ENCODE results near the gene TMBIM1. TPM values are rescaled to one million over a fixed set of nuclear protein-coding genes. Genes with fewer than 3 reads are reported as not detected.

Gene TMBIM1
- total RNA-seq, 1 experiment from 2014 or later = 76.0 TPM

GRCh38 chr2:218310853-218311540, 18.7 kb upstream of the TMBIM1 start:
- no peak overlapping the region for H3K4me3 ChIP-seq
- no peak for DNase-seq (ENCODE audit: low read depth in 1 of 2, low spot score in 2 of 2)
- H3K4me1 ChIP-seq (replicated peaks) = no peaks in the 10 kb centered on the region
- H3K9me3 ChIP-seq (replicated peaks) = no peaks in the 10 kb centered on the region
- no peak overlapping the region for H3K27ac ChIP-seq
- H3K27me3 ChIP-seq (replicated peaks) = no peaks in the 10 kb centered on the region
- H3K36me3 ChIP-seq = no peaks in the 10 kb centered on the region

GRCh38 chr2:218307415-218308090, 15.2 kb upstream of the TMBIM1 start:
- H3K9me3 ChIP-seq (replicated peaks) = no peaks in the 10 kb centered on the region
- DNase-seq (ENCODE audit: low read depth in 1 of 2, low spot score in 2 of 2) = no peak

GRCh38 chr2:218306184-218306920, 14.0 kb upstream of the TMBIM1 start:
- Histone ChIP-seq H3K4me1 (replicated peaks) (no peaks in the 10 kb centered on the region), H3K9me3 (replicated peaks) (no peaks in the 10 kb centered on the region), H3K36me3 (no peaks in the 10 kb centered on the region), H3K27me3 (replicated peaks) (no peaks in the 10 kb centered on the region), H3K27ac (no peak overlapping the region), H3K4me3 (no peak overlapping the region)
- DNase-seq (ENCODE audit: low read depth in 1 of 2, low spot score in 2 of 2) = no peak

More at GRCh38 chr2:218307415-218308090, 15.2 kb upstream of the TMBIM1 start:
- Histone ChIP-seq H3K36me3 (no peaks in the 10 kb centered on the region), H3K27me3 (replicated peaks) (no peaks in the 10 kb centered on the region), H3K4me3 (no peak overlapping the region), H3K4me1 (replicated peaks) (no peaks in the 10 kb centered on the region), H3K27ac (no peak overlapping the region)

GRCh38 chr2:218305383-218305782, 13.1 kb upstream of the TMBIM1 start:
- no peak overlapping the region for H3K4me3 ChIP-seq
- no peaks in the 10 kb centered on the region for H3K36me3 ChIP-seq
- no peaks in the 10 kb centered on the region for H3K4me1 ChIP-seq (replicated peaks)
- no peaks in the 10 kb centered on the region for H3K27me3 ChIP-seq (replicated peaks)
- DNase-seq (ENCODE audit: low read depth in 1 of 2, low spot score in 2 of 2) = no peak
- no peak overlapping the region for H3K27ac ChIP-seq
- no peaks in the 10 kb centered on the region for H3K9me3 ChIP-seq (replicated peaks)

- DNase-seq (ENCODE audit: low read depth in 1 of 2, low spot score in 2 of 2) = peak; percentile 73 to 82
- no peak overlapping the region for H3K4me3 ChIP-seq
Observed at GRCh38 chr2:218301176-218301819, 9.0 kb upstream of the TMBIM1 start.

GRCh38 chr2:218300141-218300540, 7.8 kb upstream of the TMBIM1 start:
- Histone ChIP-seq H3K36me3 (no peaks in the 10 kb centered on the region), H3K4me1 (replicated peaks) (no peaks in the 10 kb centered on the region), H3K9me3 (replicated peaks) (no peaks in the 10 kb centered on the region), H3K27ac (no peak overlapping the region), H3K27me3 (replicated peaks) (no peaks in the 10 kb centered on the region), H3K4me3 (no peak overlapping the region)
- DNase-seq (ENCODE audit: low read depth in 1 of 2, low spot score in 2 of 2) = no peak

More at GRCh38 chr2:218301176-218301819, 9.0 kb upstream of the TMBIM1 start:
- no peaks in the 10 kb centered on the region for H3K27me3 ChIP-seq (replicated peaks)
- no peaks in the 10 kb centered on the region for H3K36me3 ChIP-seq
- no peaks in the 10 kb centered on the region for H3K9me3 ChIP-seq (replicated peaks)
- H3K27ac ChIP-seq = no peak overlapping the region
- no peaks in the 10 kb centered on the region for H3K4me1 ChIP-seq (replicated peaks)

GRCh38 chr2:218298314-218298875, 6.1 kb upstream of the TMBIM1 start:
- H3K4me1 ChIP-seq (replicated peaks) = no peaks in the 10 kb centered on the region
- no peaks in the 10 kb centered on the region for H3K9me3 ChIP-seq (replicated peaks)
- no peaks in the 10 kb centered on the region for H3K27me3 ChIP-seq (replicated peaks)
- H3K36me3 ChIP-seq = no peaks in the 10 kb centered on the region
- no peak overlapping the region for H3K4me3 ChIP-seq
- no peak for DNase-seq (ENCODE audit: low read depth in 1 of 2, low spot score in 2 of 2)
- H3K27ac ChIP-seq = no peak overlapping the region

GRCh38 chr2:218296847-218297246, 4.5 kb upstream of the TMBIM1 start:
- peaks cover 5% of the 10 kb centered on the region for H3K4me1 ChIP-seq (replicated peaks)
- H3K36me3 ChIP-seq = no peaks in the 10 kb centered on the region
- no peak overlapping the region for H3K27ac ChIP-seq
- H3K27me3 ChIP-seq (replicated peaks) = no peaks in the 10 kb centered on the region
- no peak overlapping the region for H3K4me3 ChIP-seq
- no peak for DNase-seq (ENCODE audit: low read depth in 1 of 2, low spot score in 2 of 2)
- H3K9me3 ChIP-seq (replicated peaks) = no peaks in the 10 kb centered on the region

- Histone ChIP-seq H3K4me1 (replicated peaks) (peaks cover 10% of the 10 kb centered on the region), H3K4me3 (no peak overlapping the region), H3K27me3 (replicated peaks) (no peaks in the 10 kb centered on the region), H3K36me3 (no peaks in the 10 kb centered on the region), H3K27ac (no peak overlapping the region), H3K9me3 (replicated peaks) (no peaks in the 10 kb centered on the region)
- DNase-seq (ENCODE audit: low read depth in 1 of 2, low spot score in 2 of 2) = no peak
Observed at GRCh38 chr2:218296200-218296599, 3.9 kb upstream of the TMBIM1 start.

- no peaks in the 10 kb centered on the region for H3K27me3 ChIP-seq (replicated peaks)
- no peaks in the 10 kb centered on the region for H3K36me3 ChIP-seq
- DNase-seq (ENCODE audit: low read depth in 1 of 2, low spot score in 2 of 2) = no peak
- no peak overlapping the region for H3K4me3 ChIP-seq
- H3K9me3 ChIP-seq (replicated peaks) = no peaks in the 10 kb centered on the region
- peaks cover 21% of the 10 kb centered on the region for H3K4me1 ChIP-seq (replicated peaks)
- no peak overlapping the region for H3K27ac ChIP-seq
Observed at GRCh38 chr2:218295029-218295428, 2.7 kb upstream of the TMBIM1 start.

GRCh38 chr2:218294430-218295022, 2.2 kb upstream of the TMBIM1 start:
- no peak overlapping the region for H3K27ac ChIP-seq
- H3K4me1 ChIP-seq (replicated peaks) = peaks cover 24% of the 10 kb centered on the region
- DNase-seq (ENCODE audit: low read depth in 1 of 2, low spot score in 2 of 2) = no peak
- no peak overlapping the region for H3K4me3 ChIP-seq
- no peaks in the 10 kb centered on the region for H3K36me3 ChIP-seq
- H3K27me3 ChIP-seq (replicated peaks) = no peaks in the 10 kb centered on the region
- H3K9me3 ChIP-seq (replicated peaks) = no peaks in the 10 kb centered on the region

- no peak for DNase-seq (ENCODE audit: low read depth in 1 of 2, low spot score in 2 of 2)
- peaks cover 24% of the 10 kb centered on the region for H3K4me1 ChIP-seq (replicated peaks)
- H3K9me3 ChIP-seq (replicated peaks) = no peaks in the 10 kb centered on the region
- H3K27me3 ChIP-seq (replicated peaks) = no peaks in the 10 kb centered on the region
- H3K27ac ChIP-seq = no peak overlapping the region
- no peak overlapping the region for H3K4me3 ChIP-seq
- H3K36me3 ChIP-seq = no peaks in the 10 kb centered on the region
Observed at GRCh38 chr2:218293715-218294429, 1.6 kb upstream of the TMBIM1 start.
